Colonic mucosa (tissue), 4 donors: ENCODE data around the gene ACTL9. TPM values are rescaled to one million over a fixed set of nuclear protein-coding genes. Genes with fewer than 3 reads are reported as not detected.

Experiments used
- DNase-seq: peaks from one replicate; pipeline ENCODE4 v3.0.0-alpha.2; 2020
- H3K27ac ChIP-seq: fragments of 200-600 bp; one replicate; pipeline ENCODE4 v1.8.0; 2021
- H3K27me3 ChIP-seq: fragments of 200-600 bp; one replicate; pipeline ENCODE4 v1.8.0; 2021
- H3K36me3 ChIP-seq: fragments of 200-600 bp; one replicate; pipeline ENCODE4 v1.8.0; 2021
- H3K4me1 ChIP-seq: fragments of 200-600 bp; one replicate; pipeline ENCODE4 v1.8.0; 2021; ENCODE audit warnings: mild to moderate bottlenecking
- H3K4me3 ChIP-seq: fragments of 200-600 bp; one replicate; pipeline ENCODE4 v1.8.0; 2021
- H3K9ac ChIP-seq, 2 donors: one replicate each; pipeline ENCODE4 v1.7.0; 2013; ENCODE audit warnings: control low read depth in 2 of 2, low read depth in 2 of 2, low read length in 2 of 2
- H3K9me3 ChIP-seq: fragments of 200-600 bp; one replicate; pipeline ENCODE4 v1.8.0; 2021
- intact Hi-C: fragments of 100-400 bp; cut with DNase I; formaldehyde crosslinking; loops from one replicate; pipeline ENCODE4 v1.14.1; 2022
- total RNA-seq, 2 donors: library from RNA; stranded (reverse); fragmentation: NEBNext Ultra II Directional in 1 of 2; extraction: Animal tissue kit (Norgen Biotek cat#: 25700) in 1 of 2; gene quantifications; one replicate each; pipeline ENCODE4 v1.2.1, GENCODE V29; 2021
- TF ChIP-seq, protein P1 (sequence below): fragments of 200-600 bp; IDR thresholded peaks from one replicate; pipeline ENCODE4 v1.8.0; 2022; ENCODE audit warnings: antibody characterized with exemption, mild to moderate bottlenecking
- donor health status: healthy.
- donor health status: DM: no; HTN: no; CAD: no.
- donor health status: DM: no; HTN: no; CAD: no.

ACTL9 gene
- total RNA-seq, 2 donors from 2014 or later: not detected

DNA sequence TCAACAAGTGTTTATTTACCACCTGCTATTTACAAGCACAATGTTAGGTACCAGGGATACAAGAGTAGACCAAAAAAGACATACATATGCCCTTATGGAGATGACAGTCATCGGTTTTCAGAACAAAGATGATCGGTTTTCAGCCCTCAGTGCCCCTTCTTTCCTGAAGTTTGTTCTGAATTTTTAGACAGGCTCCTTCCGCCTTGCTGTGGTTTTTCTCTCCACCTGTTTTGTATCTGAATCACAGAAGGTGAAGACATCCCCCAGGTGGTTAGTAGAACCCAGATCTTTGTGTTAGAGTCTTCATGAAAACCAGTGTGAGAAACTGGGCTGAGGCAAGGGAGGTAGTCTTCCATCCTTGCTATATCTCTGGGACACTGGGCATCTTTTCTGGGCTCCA, 23.5 kb downstream of the ACTL9 start:
- no peak for DNase-seq
- intact Hi-C loops: no loop called here
- TF ChIP-seq, protein P1, sequence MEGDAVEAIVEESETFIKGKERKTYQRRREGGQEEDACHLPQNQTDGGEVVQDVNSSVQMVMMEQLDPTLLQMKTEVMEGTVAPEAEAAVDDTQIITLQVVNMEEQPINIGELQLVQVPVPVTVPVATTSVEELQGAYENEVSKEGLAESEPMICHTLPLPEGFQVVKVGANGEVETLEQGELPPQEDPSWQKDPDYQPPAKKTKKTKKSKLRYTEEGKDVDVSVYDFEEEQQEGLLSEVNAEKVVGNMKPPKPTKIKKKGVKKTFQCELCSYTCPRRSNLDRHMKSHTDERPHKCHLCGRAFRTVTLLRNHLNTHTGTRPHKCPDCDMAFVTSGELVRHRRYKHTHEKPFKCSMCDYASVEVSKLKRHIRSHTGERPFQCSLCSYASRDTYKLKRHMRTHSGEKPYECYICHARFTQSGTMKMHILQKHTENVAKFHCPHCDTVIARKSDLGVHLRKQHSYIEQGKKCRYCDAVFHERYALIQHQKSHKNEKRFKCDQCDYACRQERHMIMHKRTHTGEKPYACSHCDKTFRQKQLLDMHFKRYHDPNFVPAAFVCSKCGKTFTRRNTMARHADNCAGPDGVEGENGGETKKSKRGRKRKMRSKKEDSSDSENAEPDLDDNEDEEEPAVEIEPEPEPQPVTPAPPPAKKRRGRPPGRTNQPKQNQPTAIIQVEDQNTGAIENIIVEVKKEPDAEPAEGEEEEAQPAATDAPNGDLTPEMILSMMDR: no peak
- Histone ChIP-seq H3K9ac (no peak overlapping the region), H3K36me3 (no peaks in the 10 kb centered on the region), H3K4me3 (no peak overlapping the region), H3K9me3 (no peaks in the 10 kb centered on the region), H3K4me1 (no peaks in the 10 kb centered on the region), H3K27me3 (no peaks in the 10 kb centered on the region), H3K27ac (no peak overlapping the region)

DNA sequence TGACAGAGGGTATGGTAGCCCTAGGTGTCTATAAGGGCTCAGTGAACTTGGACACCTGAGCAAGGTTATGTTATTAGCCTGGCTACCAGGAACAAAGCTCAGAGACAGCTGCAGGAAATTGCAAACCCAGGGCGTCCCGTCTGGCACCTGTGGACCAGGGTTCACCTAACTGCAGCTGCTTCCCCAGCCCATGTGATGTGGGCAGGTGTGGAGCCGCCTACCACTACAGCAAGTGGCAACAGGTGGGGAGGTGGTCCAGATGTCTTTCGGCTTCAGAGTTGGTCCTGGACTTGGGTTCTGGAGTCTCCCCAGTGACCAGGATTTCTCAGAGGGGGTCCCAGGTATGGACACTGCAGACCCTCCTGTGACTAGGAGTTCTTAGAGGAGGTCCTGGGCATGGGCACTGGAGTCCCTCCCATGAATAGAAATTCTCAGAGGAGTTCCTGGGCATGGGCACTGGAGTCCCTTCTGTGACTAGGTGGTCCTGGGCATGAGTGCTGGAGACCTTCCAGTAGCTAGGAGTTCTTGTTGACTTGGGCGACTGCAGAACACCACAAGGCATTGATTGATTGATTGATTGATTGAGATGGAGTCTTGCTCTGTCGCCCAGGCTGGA, 25.2 kb downstream of the ACTL9 start:
- TF ChIP-seq, protein P1: no peak
- intact Hi-C loops: no loop called here
- DNase-seq: no peak
- Histone ChIP-seq H3K4me3 (no peak overlapping the region), H3K27ac (no peak overlapping the region), H3K27me3 (no peaks in the 10 kb centered on the region), H3K36me3 (no peaks in the 10 kb centered on the region), H3K9ac (no peak overlapping the region), H3K4me1 (no peaks in the 10 kb centered on the region), H3K9me3 (no peaks in the 10 kb centered on the region)

DNA sequence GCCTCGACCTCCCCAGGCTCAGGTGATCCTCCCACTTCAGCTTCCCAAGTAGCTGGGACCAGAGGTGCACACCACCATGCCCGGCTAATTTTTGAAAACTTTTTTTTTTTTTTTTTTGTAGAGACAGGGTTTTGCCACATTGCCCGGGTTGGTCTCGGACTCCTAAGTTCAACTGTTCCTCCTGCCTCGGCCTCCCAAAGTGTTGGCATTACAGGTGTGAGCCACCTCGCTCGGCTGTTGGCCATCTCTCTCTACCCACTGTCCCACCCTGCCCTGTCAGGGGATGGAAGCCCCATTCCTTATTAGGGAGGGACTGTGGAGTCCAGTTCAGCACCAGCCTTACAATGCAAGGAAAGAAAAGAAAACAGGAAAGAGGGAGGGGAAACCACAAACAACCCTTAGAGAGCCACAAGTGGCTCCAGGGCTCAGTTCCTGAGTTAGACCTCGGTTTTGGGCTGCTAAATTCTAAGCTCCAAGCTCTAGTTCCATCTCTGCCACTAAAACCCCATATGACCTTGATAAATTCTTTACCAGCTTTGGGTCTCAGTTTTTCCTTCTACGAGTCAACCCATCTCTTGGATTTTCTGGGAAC, 31.7 kb downstream of the ACTL9 start:
- Histone ChIP-seq H3K36me3 (no peaks in the 10 kb centered on the region), H3K4me3 (no peak overlapping the region), H3K9me3 (no peaks in the 10 kb centered on the region), H3K9ac (no peak overlapping the region), H3K27me3 (no peaks in the 10 kb centered on the region), H3K27ac (no peak overlapping the region), H3K4me1 (no peaks in the 10 kb centered on the region)
- DNase-seq: no peak
- TF ChIP-seq, protein P1: no peak
- intact Hi-C loops: no loop called here

DNA sequence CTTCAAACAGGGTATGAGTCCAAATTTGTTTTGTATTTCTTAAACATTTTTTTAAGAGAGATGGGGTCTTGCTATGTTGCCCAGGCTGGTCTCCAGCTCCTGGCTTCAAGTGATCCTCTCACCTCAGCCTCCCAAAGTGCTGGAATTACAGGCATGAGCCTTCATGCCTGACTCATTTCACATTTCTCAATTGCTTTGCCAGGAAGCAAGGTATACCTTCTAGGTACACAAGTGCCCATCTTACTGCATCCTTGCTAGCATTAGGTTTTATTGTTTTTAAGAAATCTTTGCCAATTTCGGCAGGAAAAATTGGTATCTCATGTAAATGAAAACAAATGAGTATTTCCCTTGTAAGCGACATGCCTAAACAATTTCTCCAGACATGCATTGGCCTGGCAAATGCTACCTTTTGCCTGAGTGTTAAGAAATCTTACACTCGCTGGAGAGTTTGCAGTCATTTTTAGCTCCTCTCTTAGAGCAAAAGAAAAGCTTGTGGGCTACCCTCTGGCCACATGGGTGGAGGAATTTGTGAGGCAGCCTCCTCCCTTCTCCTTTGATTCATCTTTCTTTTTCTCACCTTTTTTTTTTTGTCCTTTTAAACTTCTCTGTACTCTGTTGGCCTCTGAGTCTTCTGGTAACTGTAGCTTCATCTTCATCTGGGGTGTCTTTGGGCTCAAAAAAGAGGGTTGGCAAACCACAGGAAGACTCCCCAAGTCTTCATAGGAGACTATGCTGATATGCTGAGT, 33.0 kb downstream of the ACTL9 start:
- no peaks in the 10 kb centered on the region for H3K4me1 ChIP-seq
- no peak overlapping the region for H3K9ac ChIP-seq
- H3K9me3 ChIP-seq: no peaks in the 10 kb centered on the region
- H3K27me3 ChIP-seq: no peaks in the 10 kb centered on the region
- H3K4me3 ChIP-seq: no peak overlapping the region
- intact Hi-C loops: no loop called here
- DNase-seq: no peak
- H3K36me3 ChIP-seq: no peaks in the 10 kb centered on the region
- TF ChIP-seq, protein P1: no peak
- no peak overlapping the region for H3K27ac ChIP-seq

DNA sequence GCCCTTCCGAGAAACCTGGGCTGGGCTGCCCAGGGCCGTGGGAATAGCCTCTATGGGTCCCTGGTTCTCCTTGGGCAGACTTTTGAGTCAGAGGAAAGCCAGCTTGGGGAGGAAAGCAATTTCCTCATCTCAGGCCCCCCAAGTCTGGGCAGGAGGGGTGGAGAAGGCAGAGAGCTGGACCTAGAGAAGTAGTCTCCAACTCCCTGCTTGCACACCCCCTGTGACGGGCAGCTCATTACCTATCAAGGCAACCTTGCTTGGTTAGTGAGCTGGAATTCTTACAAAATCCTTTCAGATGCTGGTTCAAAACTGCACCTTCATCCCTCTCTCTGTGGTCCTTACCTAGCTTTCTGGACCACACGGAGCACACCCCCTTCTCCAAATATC, 33.9 kb downstream of the ACTL9 start:
- Histone ChIP-seq H3K4me3 (no peak overlapping the region), H3K9me3 (no peaks in the 10 kb centered on the region), H3K4me1 (no peaks in the 10 kb centered on the region), H3K36me3 (no peaks in the 10 kb centered on the region), H3K9ac (no peak overlapping the region), H3K27me3 (no peaks in the 10 kb centered on the region), H3K27ac (no peak overlapping the region)
- TF ChIP-seq, protein P1: no peak
- intact Hi-C loops: no loop called here
- DNase-seq: no peak
